Caco-2 (cell line): Measurements from ENCODE around the gene C1orf226. TPM values are rescaled to one million over a fixed set of nuclear protein-coding genes. Genes with fewer than 3 reads are reported as not detected.

Experiments
- BruUV-seq: library from RNA; stranded (reverse); fragments of 400-500 nt; replicated peaks from 2 replicates; lab custom pipeline; 2021; lab: Mats Ljungman, UMichigan
- CTCF ChIA-PET: fragments of 300-600 bp; sonication (Branson Sonifier 250); formaldehyde crosslinking; loops from one replicate; lab custom pipeline; 2022; ENCODE audit warnings: antibody characterized with exemption; lab: Charles Lee
- POLR2A ChIA-PET: fragments of 300-600 bp; sonication (Branson Sonifier 250); formaldehyde crosslinking; loops from one replicate; lab custom pipeline; 2022; ENCODE audit warnings: antibody characterized with exemption; lab: Charles Lee
- DNase-seq, 2 experiments: peaks; one replicate each; pipeline versions ENCODE4 v3.0.0 to v3.0.0-alpha.2; 2020 to 2022
- H3K27me3 ChIP-seq: replicated peaks from 2 replicates; pipeline ENCODE4 v1.6.0; 2011; ENCODE audit warnings: low read length; ENCODE audit not compliant: control insufficient read depth, insufficient read depth
- H3K36me3 ChIP-seq: 2 replicates; pipeline ENCODE4 v1.5.1; 2011; ENCODE audit warnings: low read length; ENCODE audit not compliant: control insufficient read depth, insufficient read depth
- H3K4me1 ChIP-seq: fragments of 250-450 bp; sonication (Bioruptor Pico); 2 replicates; pipeline ENCODE4 v1.5.1; 2020; ENCODE audit warnings: mild to moderate bottlenecking
- H3K4me3 ChIP-seq: 2 replicates; pipeline ENCODE4 v1.5.1; 2011; ENCODE audit warnings: low read depth, mild to moderate bottlenecking, control low read depth, low read length
- H3K9me3 ChIP-seq: fragments of 250-450 bp; sonication (Bioruptor Pico); 2 replicates; pipeline ENCODE4 v1.5.1; 2020; ENCODE audit warnings: mild to moderate bottlenecking, moderate library complexity
- H3K27ac Mint-ChIP-seq: one replicate; pipeline ENCODE4 v1.8.0; 2022; ENCODE audit warnings: mixed read lengths; ENCODE audit not compliant: unreplicated experiment
- H3K27me3 Mint-ChIP-seq: one replicate; pipeline ENCODE4 v1.8.0; 2022; ENCODE audit warnings: mixed read lengths; ENCODE audit not compliant: insufficient read depth, unreplicated experiment
- H3K36me3 Mint-ChIP-seq: one replicate; pipeline ENCODE4 v1.8.0; 2022; ENCODE audit warnings: mild to moderate bottlenecking, mixed read lengths; ENCODE audit not compliant: insufficient read depth, unreplicated experiment
- H3K4me1 Mint-ChIP-seq: one replicate; pipeline ENCODE4 v1.8.0; 2022; ENCODE audit warnings: low read depth, mixed read lengths; ENCODE audit not compliant: unreplicated experiment
- H3K4me3 Mint-ChIP-seq: one replicate; pipeline ENCODE4 v1.8.0; 2022; ENCODE audit warnings: mild to moderate bottlenecking, moderate library complexity, mixed read lengths; ENCODE audit not compliant: unreplicated experiment
- H3K9me3 Mint-ChIP-seq: one replicate; pipeline ENCODE4 v1.8.0; 2022; ENCODE audit warnings: mixed read lengths; ENCODE audit not compliant: unreplicated experiment
- CTCF ChIP-seq, 2 experiments: fragments of 200-600 bp in 1 of 2; IDR thresholded peaks; 1 replicate in 1 of 2; 2 replicates in 1 of 2; pipeline versions ENCODE4 v1.5.1 to v1.8.0; 2011 to 2022; ENCODE audit warnings: antibody characterized with exemption in 1 of 2, control low read depth in 1 of 2, inconsistent platforms in 1 of 2, low read depth in 1 of 2, low read length in 1 of 2, mild to moderate bottlenecking in 1 of 2, moderate library complexity in 1 of 2; ENCODE audit not compliant: insufficient read depth in 1 of 2, severe bottlenecking in 1 of 2, unreplicated experiment in 1 of 2
- intact Hi-C: fragments of 100-400 bp; cut with micrococcal nuclease; formaldehyde crosslinking; loops from one replicate; pipeline ENCODE4 v1.10.0; 2022; ENCODE audit not compliant: unreplicated experiment
- total RNA-seq: library from RNA; stranded (reverse); gene quantifications from 2 replicates; pipeline ENCODE4 v1.2.3, GENCODE V29; 2022

Gene C1orf226
- total RNA-seq, 1 experiment from 2014 or later, result 7.3 TPM

GRCh38 chr1:162361349-162361748, 20.2 kb upstream of the C1orf226 start:
- Mint-ChIP-seq H3K27ac (no peak overlapping the region), H3K27me3 (no peaks in the 10 kb centered on the region), H3K9me3 (no peaks in the 10 kb centered on the region), H3K4me1 (no peaks in the 10 kb centered on the region), H3K4me3 (no peak overlapping the region), H3K36me3 (no peaks in the 10 kb centered on the region)
- no peak overlapping the region for H3K4me3 ChIP-seq
- H3K9me3 ChIP-seq, result no peaks in the 10 kb centered on the region
- DNase-seq, result no peak
- H3K27me3 ChIP-seq, result no peaks in the 10 kb centered on the region
- TF ChIP-seq CTCF (IDR thresholded peaks at IDR 0.05; ENCODE audit: insufficient read depth in 1 of 2, low read depth in 1 of 2, low read length in 1 of 2, severe bottlenecking in 1 of 2, unreplicated experiment in 1 of 2), result no peak
- H3K4me1 ChIP-seq, result no peaks in the 10 kb centered on the region
- H3K36me3 ChIP-seq, result no peaks in the 10 kb centered on the region; the same call in 1 of the 2 replicates
- CTCF ChIA-PET, result no interaction called here
- intact Hi-C loops, result no loop called here
- POLR2A ChIA-PET, result no interaction called here
- no TSS peak for BruUV-seq

DNA sequence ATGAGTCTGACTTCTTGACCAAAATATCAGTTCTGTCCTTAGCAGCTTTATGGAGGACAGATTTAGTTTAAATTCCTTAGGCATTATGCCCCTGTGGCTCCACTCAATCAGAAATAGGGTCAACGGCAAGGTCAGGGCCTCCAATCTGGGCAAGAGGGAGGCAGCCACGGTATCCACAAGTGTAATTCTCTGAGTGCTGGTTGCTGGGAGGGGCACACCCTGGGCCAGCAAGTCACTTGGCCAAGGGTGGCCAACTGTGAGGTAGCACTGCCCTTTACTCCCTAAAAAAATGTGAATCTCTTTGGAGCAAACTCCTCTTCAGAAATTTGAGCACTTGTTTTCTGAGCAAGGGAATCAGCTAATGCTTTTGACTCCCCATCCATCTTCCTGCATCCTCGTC, 17.7 kb upstream of the C1orf226 start:
- Mint-ChIP-seq H3K4me3 (no peak overlapping the region), H3K36me3 (no peaks in the 10 kb centered on the region), H3K27me3 (no peaks in the 10 kb centered on the region), H3K4me1 (no peaks in the 10 kb centered on the region), H3K9me3 (no peaks in the 10 kb centered on the region), H3K27ac (no peak overlapping the region)
- H3K4me1 ChIP-seq, result no peaks in the 10 kb centered on the region
- ChIA-PET POLR2A (no interaction called here), CTCF (no interaction called here)
- H3K9me3 ChIP-seq, result no peaks in the 10 kb centered on the region
- H3K36me3 ChIP-seq, result no peaks in the 10 kb centered on the region; the same call in 1 of the 2 replicates
- no TSS peak for BruUV-seq
- DNase-seq, result no peak
- no peak overlapping the region for H3K4me3 ChIP-seq
- no peaks in the 10 kb centered on the region for H3K27me3 ChIP-seq
- TF ChIP-seq CTCF (IDR thresholded peaks at IDR 0.05; ENCODE audit: insufficient read depth in 1 of 2, low read depth in 1 of 2, low read length in 1 of 2, severe bottlenecking in 1 of 2, unreplicated experiment in 1 of 2), result no peak
- intact Hi-C loops, result no loop called here

DNA sequence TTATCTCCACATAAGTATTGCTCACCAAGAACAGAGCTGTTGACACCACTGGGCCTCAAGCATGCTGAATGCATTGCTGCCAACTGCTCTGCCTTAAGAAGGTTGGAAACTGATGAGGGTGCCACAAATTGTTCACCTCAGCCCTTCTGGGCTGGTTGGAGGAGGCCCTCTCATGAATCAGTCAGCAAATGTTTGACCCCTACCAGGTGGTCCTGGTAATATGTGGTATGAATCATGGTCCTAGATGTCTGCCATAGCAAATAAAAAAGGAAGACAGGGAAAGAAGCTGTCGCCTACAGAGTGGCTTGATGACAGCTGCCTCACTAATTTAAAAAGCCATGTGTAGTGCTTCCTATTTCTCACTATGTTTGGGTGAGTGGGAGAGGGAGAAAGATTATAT, 17.0 kb upstream of the C1orf226 start:
- TF ChIP-seq CTCF (IDR thresholded peaks at IDR 0.05; ENCODE audit: insufficient read depth in 1 of 2, low read depth in 1 of 2, low read length in 1 of 2, severe bottlenecking in 1 of 2, unreplicated experiment in 1 of 2), result no peak
- intact Hi-C loops, result no loop called here
- no peaks in the 10 kb centered on the region; the same call in 1 of the 2 replicates for H3K36me3 ChIP-seq
- POLR2A ChIA-PET, result no interaction called here
- no peaks in the 10 kb centered on the region for H3K27me3 ChIP-seq
- H3K4me1 ChIP-seq, result no peaks in the 10 kb centered on the region
- no peak for DNase-seq
- H3K27me3 Mint-ChIP-seq, result no peaks in the 10 kb centered on the region
- H3K9me3 Mint-ChIP-seq, result no peaks in the 10 kb centered on the region
- H3K4me3 Mint-ChIP-seq, result no peak overlapping the region
- no peaks in the 10 kb centered on the region for H3K9me3 ChIP-seq
- no peak overlapping the region for H3K4me3 ChIP-seq
- H3K4me1 Mint-ChIP-seq, result no peaks in the 10 kb centered on the region
- H3K36me3 Mint-ChIP-seq, result no peaks in the 10 kb centered on the region
- BruUV-seq, result no TSS peak
- CTCF ChIA-PET, result no interaction called here
- no peak overlapping the region for H3K27ac Mint-ChIP-seq
